ENCODE data around the gene ZCCHC12.

Gene ZCCHC12

GRCh38 chrX:118872102-118872566, 48.5 kb downstream of the ZCCHC12 start:
- no peak for DNase-seq

Measured in CD4-positive, alpha-beta T cell treated with Interleukin-6 for 4 hours (primary cell).